Spleen (tissue), 11 donors: ENCODE data around the gene TAGLN2. TPM values are rescaled to one million over a fixed set of nuclear protein-coding genes. Genes with fewer than 3 reads are reported as not detected.

Experiments used
- DNase-seq: peaks from one replicate; pipeline ENCODE4 v3.0.0-alpha.2; 2020
- H3K27ac ChIP-seq, 8 donors: fragments of 200-600 bp; sonication (generic) in 7 of 8; 1 replicate in 4 of 8; 2 replicates in 4 of 8; pipeline versions ENCODE4 v1.5.0 to v1.8.0; 2016 to 2021; ENCODE audit warnings: inconsistent platforms in 4 of 8, mild to moderate bottlenecking in 4 of 8, moderate library complexity in 1 of 8
- H3K27me3 ChIP-seq, 7 donors: fragments of 200-600 bp; sonication (generic) in 6 of 7; replicated peaks in 1 of 7; 1 replicate in 4 of 7; 2 replicates in 3 of 7; pipeline versions ENCODE4 v1.5.0 to v1.8.0; 2016 to 2021; ENCODE audit warnings: inconsistent platforms in 3 of 7, mild to moderate bottlenecking in 1 of 7
- H3K36me3 ChIP-seq, 6 donors: fragments of 200-600 bp; sonication (generic) in 5 of 6; 1 replicate in 4 of 6; 2 replicates in 2 of 6; pipeline versions ENCODE4 v1.5.0 to v1.8.0; 2016 to 2021; ENCODE audit warnings: inconsistent platforms in 2 of 6
- H3K4me1 ChIP-seq, 6 donors: fragments of 200-600 bp; sonication (generic) in 5 of 6; 1 replicate in 3 of 6; 2 replicates in 3 of 6; pipeline versions ENCODE4 v1.5.0 to v1.8.0; 2016 to 2021; ENCODE audit warnings: inconsistent platforms in 3 of 6
- H3K4me3 ChIP-seq, 8 donors: fragments of 200-600 bp; sonication (generic) in 7 of 8; 1 replicate in 4 of 8; 2 replicates in 4 of 8; pipeline versions ENCODE4 v1.5.0 to v1.8.0; 2016 to 2021; ENCODE audit warnings: inconsistent platforms in 4 of 8, mild to moderate bottlenecking in 4 of 8, moderate library complexity in 2 of 8
- H3K9me3 ChIP-seq, 8 donors: fragments of 200-600 bp; sonication (generic) in 7 of 8; 1 replicate in 4 of 8; 2 replicates in 4 of 8; pipeline versions ENCODE4 v1.5.0 to v1.8.0; 2016 to 2021; ENCODE audit warnings: inconsistent platforms in 4 of 8
- CTCF ChIP-seq, 11 experiments: fragments of 200-600 bp in 7 of 11; fragments of 450-650 bp in 4 of 11; sonication (generic) in 4 of 11; IDR thresholded peaks in 8 of 11; conservative IDR thresholded peaks in 3 of 11; 1 replicate in 7 of 11; 2 replicates in 4 of 11; pipeline versions ENCODE4 v1.4.0 to v1.8.0; 2016 to 2021; ENCODE audit warnings: antibody characterized with exemption in 11 of 11, inconsistent platforms in 4 of 11, mild to moderate bottlenecking in 1 of 11
- POLR2A ChIP-seq, 3 donors: fragments of 450-650 bp; IDR thresholded peaks; one replicate each; pipeline ENCODE4 v1.5.1; 2017; ENCODE audit warnings: antibody characterized with exemption in 3 of 3, mild to moderate bottlenecking in 1 of 3
- POLR2AphosphoS5 ChIP-seq, 3 donors: sonication (generic); formaldehyde crosslinking; IDR thresholded peaks; one replicate each; pipeline ENCODE4 v1.5.1; 2017; ENCODE audit warnings: antibody characterized with exemption in 3 of 3
- WGBS, 5 donors: extraction: QIAGEN DNeasy Blood & Tissue Kit in 3 of 5; methylation state at CpG; one replicate each; pipeline versions ENCODE4 v1.1.5 to v1.1.7; 2013 to 2018; 5-methylcytosine and 5-hydroxymethylcytosine counted together
- intact Hi-C: fragments of 100-400 bp; cut with DNase I; formaldehyde crosslinking; loops from one replicate; pipeline ENCODE4 v1.15.0; 2023; ENCODE audit warnings: low total_unique reads
- polyA plus RNA-seq, 3 donors: library from polyadenylated mRNA; stranded (reverse); fragments of 200-250 nt; gene quantifications; one replicate each; pipeline ENCODE4 v1.2.1, GENCODE V29; 2013
- total RNA-seq, 7 donors: library from RNA; depleted of rRNA in 3 of 7; stranded (reverse); fragments of >200 nt in 3 of 7; fragmentation: NEBNext Ultra II Directional in 4 of 7; extraction: Animal tissue kit (Norgen Biotek cat#: 25700) in 4 of 7; gene quantifications; one replicate each; pipeline versions ENCODE4 v1.1.0 to v1.2.1, GENCODE V29; 2016 to 2021
- donor health status: healthy with polysubstance abuse.
- donor health status: DM: no; HTN: no; CAD: no; lungs with moderate emphysema.
- donor health status: DM: no; HTN: no; CAD: no.
- donor health status: Bipolar disorder and iron deficiency.
- donor health status: healthy.
- donor health status: DM: no; HTN: no; CAD: no.
- donor health status: DM: yes; HTN: yes; CAD: no.

TAGLN2 gene
- total and polyA plus RNA-seq, 10 donors: 341 to 525 (median 411) TPM

- Histone ChIP-seq H3K9me3 (no peaks in the 10 kb centered on the region), H3K4me1 (peaks cover 16 to 35% (median 28%) of the 10 kb centered on the region in 6 donors), H3K36me3 (no peaks in the 10 kb centered on the region), H3K4me3 (no peak overlapping the region), H3K27me3 (peaks cover 0 to 48% (median 12%) of the 10 kb centered on the region in 7 donors), H3K27ac (no peak overlapping the region)
- intact Hi-C loops: no loop called here
- no peak for TF ChIP-seq POLR2A (IDR thresholded peaks at IDR 0.05)
- 86 to 92% (median 90%) methylated on average over 11 of the region's 11 CpGs for WGBS, 5 donors
- no peak for DNase-seq
Measured at GRCh38 chr1:159940006-159940620, 14.8 kb upstream of the TAGLN2 start.

GRCh38 chr1:159939678-159940002 lies 14.3 kb upstream of the TAGLN2 start:
- intact Hi-C loops: loop anchor here (5.0 kb wide), 1 partner anchor 68 kb away; no protein-coding TSS in a partner anchor
- H3K4me1 ChIP-seq: peaks cover 15 to 31% (median 25%) of the 10 kb centered on the region in 6 donors
- H3K36me3 ChIP-seq: no peaks in the 10 kb centered on the region
- H3K27ac ChIP-seq: no peak overlapping the region
- 93 to 98% (median 94%) methylated on average over 3 of the region's 3 CpGs for WGBS, 5 donors
- no peak overlapping the region for H3K4me3 ChIP-seq
- H3K27me3 ChIP-seq: peaks cover 0 to 43% (median 8%) of the 10 kb centered on the region in 7 donors
- H3K9me3 ChIP-seq: no peaks in the 10 kb centered on the region
- DNase-seq: no peak
- TF ChIP-seq CTCF (IDR thresholded peaks at IDR 0.05 in 8 of 11, conservative IDR thresholded peaks at IDR 0.05 in 3 of 11): no peak
- no peak for TF ChIP-seq POLR2AphosphoS5 (IDR thresholded peaks at IDR 0.05)
- no peak for TF ChIP-seq POLR2A (IDR thresholded peaks at IDR 0.05)

GRCh38 chr1:159938905-159939677 lies 13.8 kb upstream of the TAGLN2 start:
- 83 to 92% (median 87%) methylated on average over 6 of the region's 6 CpGs for WGBS, 5 donors
- intact Hi-C loops: loop anchor here (5.0 kb wide), 1 partner anchor 68 kb away; no protein-coding TSS in a partner anchor
- peaks cover 15 to 30% (median 25%) of the 10 kb centered on the region in 6 donors for H3K4me1 ChIP-seq
- H3K4me3 ChIP-seq: no peak overlapping the region
- no peak for DNase-seq
- TF ChIP-seq CTCF (IDR thresholded peaks at IDR 0.05 in 8 of 11, conservative IDR thresholded peaks at IDR 0.05 in 3 of 11) (no peak), POLR2A (IDR thresholded peaks at IDR 0.05) (no peak), POLR2AphosphoS5 (IDR thresholded peaks at IDR 0.05) (no peak)
- no peak overlapping the region for H3K27ac ChIP-seq
- peaks cover 0 to 38% (median 3%) of the 10 kb centered on the region in 7 donors for H3K27me3 ChIP-seq
- H3K9me3 ChIP-seq: no peaks in the 10 kb centered on the region
- no peaks in the 10 kb centered on the region for H3K36me3 ChIP-seq

GRCh38 chr1:159938211-159938852 lies 13.0 kb upstream of the TAGLN2 start:
- DNase-seq: no peak
- Histone ChIP-seq H3K4me3 (no peak overlapping the region), H3K27ac (no peak overlapping the region), H3K4me1 (peaks cover 15 to 30% (median 25%) of the 10 kb centered on the region in 6 donors), H3K9me3 (no peaks in the 10 kb centered on the region), H3K27me3 (peaks cover 0 to 30% (median 0%) of the 10 kb centered on the region in 7 donors), H3K36me3 (no peaks in the 10 kb centered on the region)
- intact Hi-C loops: loop anchor here (5.0 kb wide), 1 partner anchor 69 kb away; no protein-coding TSS in a partner anchor
- WGBS, 5 donors: 53 to 67% (median 59%) methylated on average over 7 of the region's 7 CpGs
- TF ChIP-seq CTCF (IDR thresholded peaks at IDR 0.05 in 8 of 11, conservative IDR thresholded peaks at IDR 0.05 in 3 of 11) (no peak), POLR2AphosphoS5 (IDR thresholded peaks at IDR 0.05) (no peak), POLR2A (IDR thresholded peaks at IDR 0.05) (no peak)
